Neural progenitor cell (in vitro differentiated cells): Measurements from ENCODE around the gene ELMOD1.

Source experiments
- CTCF ChIP-seq: fragments of 200-600 bp; sonication (generic); IDR thresholded peaks from 2 replicates; pipeline ENCODE4 v1.5.1; 2017; ENCODE audit warnings: antibody characterized with exemption, mild to moderate bottlenecking
- EZH2 ChIP-seq: fragments of 200-600 bp; sonication (generic); IDR thresholded peaks from 2 replicates; pipeline ENCODE4 v1.6.1; 2017; ENCODE audit warnings: antibody characterized with exemption, mild to moderate bottlenecking, moderate library complexity
- EZH2phosphoT487 ChIP-seq: fragments of 200-600 bp; sonication (generic); IDR thresholded peaks from 2 replicates; pipeline ENCODE4 v1.6.1; 2017; ENCODE audit warnings: antibody characterized with exemption

GRCh38 chr11:107565219-107565937 is 25.6 kb upstream of the ELMOD1 start, which contains the start of gene ALKBH8:
- TF ChIP-seq CTCF = no peak
- no peak for TF ChIP-seq EZH2phosphoT487
- no peak for TF ChIP-seq EZH2
